ENCODE results near the gene MYEF2. TPM values are rescaled to one million over a fixed set of nuclear protein-coding genes. Genes with fewer than 3 reads are reported as not detected.

Gene MYEF2
- total and polyA plus RNA-seq, 2 of the 8 experiments (the other 6 are each of a cell fraction or from before 2014, with no cell fraction given): 18.9 to 79.2 TPM

GRCh38 chr15:48191574-48192225, 13.6 kb upstream of the MYEF2 start, which contains the start of gene CTXN2:
CTXN2 (plus strand) TSS chr15:48191665; CDS start chr15:48201301, 9,636 bp downstream.
- Histone ChIP-seq H3K4me3 (ENCODE audit: extremely low read depth in 1 of 4, insufficient read depth in 2 of 4, low read depth in 3 of 4, low read length in 4 of 4) (peak within 1 kb of the TSS; percentile 39 to 62 (median 48); a peak in 7 of 8 replicates), H2AFZ (ENCODE audit: low read length) (peak within 1 kb of the TSS; percentile 43; the same call in 1 of the 2 replicates), H3K27ac (ENCODE audit: low read depth, low read length) (no peak within 1 kb of the TSS), H2BK20ac (ENCODE audit: low read length) (no peak within 1 kb of the TSS), H3K23me2 (ENCODE audit: low read depth, low read length) (peaks cover 11% of the 10 kb centered on the region), H3K9ac (replicated peaks in 1 of 4; ENCODE audit: extremely low read depth in 1 of 4, low read depth in 3 of 4, low read length in 3 of 4) (peak within 1 kb of the TSS in 1 of 4 experiments; percentile 12; a peak in 1 of 7 replicates), H2BK120ac (replicated peaks; ENCODE audit: low read depth, low read length) (no peak within 1 kb of the TSS), H3K4ac (replicated peaks; ENCODE audit: insufficient read length, low read depth, low read length) (no peak within 1 kb of the TSS), H2BK5ac (ENCODE audit: low read depth, low read length) (no peak within 1 kb of the TSS), H3K36me3 (ENCODE audit: control insufficient read depth in 2 of 4, insufficient read depth in 4 of 4, low read length in 3 of 4) (no peaks in the 10 kb centered on the region), H3K9me3 (ENCODE audit: insufficient read depth in 2 of 2, low read depth in 1 of 2, low read length in 1 of 2) (no peaks in the 10 kb centered on the region), H3K4me1 (replicated peaks in 1 of 4; ENCODE audit: control insufficient read depth in 3 of 4, insufficient read depth in 4 of 4, low read length in 3 of 4) (no peaks in the 10 kb centered on the region), H4K91ac (replicated peaks; ENCODE audit: insufficient read length, low read length) (no peak within 1 kb of the TSS), H2BK12ac (ENCODE audit: low read depth, low read length) (no peak within 1 kb of the TSS), H3K14ac (ENCODE audit: insufficient read length) (no peak within 1 kb of the TSS), H4K20me1 (replicated peaks in 1 of 2; ENCODE audit: control insufficient read depth in 1 of 2, insufficient read depth in 2 of 2, low read length in 2 of 2) (no peaks in the 10 kb centered on the region), H4K5ac (ENCODE audit: insufficient read length, low read depth, low read length) (no peak within 1 kb of the TSS), H3K56ac (replicated peaks; ENCODE audit: insufficient read length, low read depth, low read length) (no peak within 1 kb of the TSS), H3K27me3 (replicated peaks in 1 of 4; ENCODE audit: control insufficient read depth in 3 of 4, extremely low read depth in 1 of 4, insufficient read depth in 3 of 4, low read length in 3 of 4) (peaks cover 0 to 9% (median 0%) of the 10 kb centered on the region in 4 experiments; a peak in 2 of 7 replicates), H3K23ac (ENCODE audit: insufficient read length) (no peak within 1 kb of the TSS), H4K8ac (ENCODE audit: extremely low read depth, insufficient read depth, low read length) (no peak within 1 kb of the TSS), H2BK15ac (ENCODE audit: low read length) (no peak within 1 kb of the TSS), H3K18ac (ENCODE audit: extremely low read depth, low read length) (no peak within 1 kb of the TSS), H3K79me1 (ENCODE audit: low read depth, low read length) (no peaks in the 10 kb centered on the region), H3K4me2 (ENCODE audit: insufficient read depth in 1 of 2, low read depth in 2 of 2, low read length in 2 of 2) (peak within 1 kb of the TSS; percentile 81 to 94), H3K79me2 (ENCODE audit: control insufficient read depth in 1 of 2, insufficient read depth in 2 of 2, low read length in 2 of 2) (no peaks in the 10 kb centered on the region), H2AK5ac (ENCODE audit: low read depth, low read length) (no peak within 1 kb of the TSS)
- ChIA-PET CTCF (ENCODE audit: partially characterized antibody) (interaction anchor here (0.7 kb wide), 1 partner anchor 67 kb away, joined by 3 read pairs; no protein-coding TSS in a partner anchor), POLR2A (ENCODE audit: partially characterized antibody) (interaction anchor here (1.1 kb wide), 1 partner anchor 14 kb away, joined by 3 read pairs; the partner anchor contains the start of gene MYEF2)
- DNase-seq (ENCODE audit: low read depth in 1 of 2, low spot score in 2 of 2) (peak in 1 of 2 experiments; percentile 54), FAIRE-seq (peak; percentile 62)
- WGBS, 2 experiments (ENCODE audit: extremely low coverage in 1 of 2, insufficient coverage in 1 of 2, insufficient read length in 1 of 2, insufficient replicate concordance in 2 of 2, low coverage in 1 of 2, low lambda C conversion rate in 2 of 2, missing lambda C conversion rate in 1 of 2): 21% methylated on average over 31 of the region's 31 CpGs; no CpG with 5 or more reads in 1 of the 2 experiments
- no peak for TF ChIP-seq TAF1 (IDR thresholded peaks at IDR 0.05; ENCODE audit: low read depth, low read length)
- TF ChIP-seq MAX (IDR thresholded peaks at IDR 0.05): 0 out of 2 replicates have a peak, but pooled peaks have one; percentile 22
